ENCODE measurements around the gene EMCN.
"Not testable (repeated sequence)": the region's sequence is repeated elsewhere in the genome, so short reads cannot be mapped to it uniquely, and the experiment has no call there.

The EMCN gene

DNA sequence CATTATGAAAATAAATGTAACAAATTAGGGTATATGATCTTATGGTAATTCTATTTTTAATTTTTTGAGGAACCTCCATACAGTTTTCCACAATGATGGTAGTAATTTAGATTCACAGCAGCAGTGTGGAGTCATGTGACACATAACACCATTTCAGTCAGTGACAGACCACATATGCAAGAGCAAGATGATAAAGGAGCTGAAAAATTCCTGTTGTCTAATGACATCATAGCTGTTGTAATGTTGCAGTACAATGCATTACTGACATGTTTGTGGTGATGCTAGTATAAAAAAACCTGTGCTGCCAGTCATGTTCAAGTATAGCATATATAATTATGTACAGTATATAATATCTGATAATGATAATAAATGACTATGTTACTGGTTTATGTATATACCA lies 28.5 kb downstream of the EMCN start:
- no peak for DNase-seq

DNA sequence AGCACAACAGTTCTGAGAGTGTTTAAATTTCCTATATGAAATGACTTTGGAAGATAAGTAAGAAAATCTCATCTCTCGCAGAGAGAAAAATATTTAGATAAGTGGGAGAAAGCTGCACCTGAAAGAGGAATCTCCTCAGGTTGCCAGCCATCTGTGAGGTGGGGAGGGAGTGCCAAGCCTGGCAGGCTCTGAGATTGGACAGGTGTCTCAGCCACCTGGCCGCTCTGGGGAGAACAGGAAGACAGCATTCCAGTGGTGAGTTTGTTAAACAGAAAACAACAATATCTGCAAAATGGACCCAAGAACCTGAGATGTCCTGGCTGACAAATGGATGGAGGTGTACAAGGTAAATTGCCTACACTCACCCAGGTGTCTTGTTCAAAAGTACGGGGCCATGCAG lies 31.3 kb downstream of the EMCN start:
- DNase-seq = no peak

- no peak for DNase-seq
Measured at GRCh38 chr4:100483796-100484195, 34.0 kb downstream of the EMCN start.

DNA sequence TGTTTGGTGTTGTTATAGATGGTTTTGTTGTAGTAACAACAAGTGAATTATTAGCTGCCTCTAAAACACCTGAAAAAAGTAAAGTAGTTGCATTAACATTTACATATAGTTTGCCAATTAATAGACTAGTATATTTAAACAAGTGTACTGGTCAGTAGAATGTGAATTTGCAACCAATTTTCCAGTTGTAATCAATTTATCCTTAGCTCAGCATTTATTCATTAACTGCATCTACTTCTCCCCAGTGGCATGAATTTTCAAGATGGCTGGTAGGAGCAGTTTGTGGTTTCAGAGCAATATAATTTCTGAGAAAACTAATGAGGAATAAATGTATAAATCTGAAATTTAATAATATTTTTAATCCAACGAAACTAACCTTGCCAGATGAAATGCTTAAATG lies 37.9 kb downstream of the EMCN start:
- no peak for DNase-seq

DNA sequence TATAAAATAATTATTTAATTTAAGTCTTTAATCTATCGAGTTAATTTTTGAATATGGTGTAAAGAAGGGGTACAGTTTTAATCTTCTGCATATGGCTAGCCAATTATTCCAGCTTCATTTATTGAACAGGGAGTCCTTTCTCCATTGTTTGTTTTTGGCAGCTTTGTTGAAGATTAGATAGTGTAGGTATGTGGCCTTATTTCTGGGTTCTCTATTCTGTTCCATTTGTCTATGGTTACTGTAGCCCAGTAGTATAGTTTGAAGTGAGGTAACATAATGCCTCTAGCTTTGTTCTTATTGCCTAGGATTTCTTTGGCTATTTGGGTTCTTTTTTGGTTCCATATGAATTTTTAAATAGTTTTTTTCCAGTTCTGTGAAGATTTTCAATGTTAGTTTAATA lies 48.3 kb downstream of the EMCN start:
- DNase-seq = no peak

GRCh38 chr4:100466501-100466900 lies 51.3 kb downstream of the EMCN start:
- no peak for DNase-seq

- no peak for DNase-seq
Measured at GRCh38 chr4:100461807-100462605, 55.8 kb downstream of the EMCN start.

DNA sequence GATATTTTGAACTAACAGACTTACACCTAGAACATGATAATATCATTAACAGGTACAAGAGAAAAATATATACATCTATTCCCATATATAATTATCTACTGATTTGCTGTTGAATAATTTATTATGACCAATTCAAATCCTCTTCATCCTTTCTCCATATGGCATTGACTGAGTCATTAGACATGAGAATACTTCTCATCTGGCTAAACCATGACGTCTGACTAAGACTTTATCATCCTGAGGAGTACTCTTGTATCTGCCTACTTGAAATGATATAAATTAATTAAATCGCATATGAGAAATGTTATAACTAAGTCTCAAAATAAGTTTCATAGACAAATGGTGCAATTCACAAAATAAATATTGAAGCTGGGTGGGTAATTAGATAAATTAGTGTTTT lies 67.4 kb downstream of the EMCN start:
- DNase-seq = no peak

- no peak for DNase-seq
Measured at GRCh38 chr4:100431416-100431815, 86.4 kb downstream of the EMCN start.

GRCh38 chr4:100430451-100430850 lies 87.4 kb downstream of the EMCN start:
- DNase-seq = no peak

DNA sequence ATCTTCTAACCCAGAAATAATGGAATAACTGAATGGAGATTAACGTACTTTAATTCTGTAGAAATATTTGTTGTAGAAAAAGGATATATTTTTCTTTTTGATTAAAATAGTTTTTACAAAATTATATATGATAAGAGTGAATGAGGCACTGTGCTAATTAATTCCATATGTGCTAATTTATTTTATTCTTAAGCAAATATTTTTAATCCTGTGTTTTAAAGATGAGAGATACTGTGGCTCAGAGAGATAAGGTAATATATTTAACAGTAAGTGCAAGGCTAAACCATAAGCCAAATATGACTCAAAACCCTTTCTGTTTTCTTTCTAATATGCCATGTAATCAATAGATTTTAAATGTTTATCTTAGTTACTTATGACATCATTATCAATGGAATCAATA lies 88.2 kb downstream of the EMCN start:
- DNase-seq = no peak

DNA sequence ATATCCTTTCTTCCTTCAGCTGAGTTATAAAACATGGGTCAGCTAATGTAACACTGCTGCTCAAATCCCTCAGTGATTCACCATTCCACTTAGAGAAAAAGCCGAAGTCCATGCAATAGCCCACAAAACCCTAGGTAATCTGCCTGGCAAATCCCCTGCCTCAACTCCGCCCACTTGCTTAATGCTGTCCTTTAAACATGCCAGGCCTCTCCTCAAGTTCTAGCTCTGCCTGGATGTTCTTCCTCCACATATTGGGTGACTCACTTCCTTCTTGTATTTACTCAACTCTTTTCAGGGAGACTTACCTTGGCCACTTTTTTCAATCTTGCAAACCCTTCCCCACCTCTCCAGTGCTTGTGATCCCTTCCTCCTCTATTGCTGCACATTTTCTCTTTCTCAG lies 89.8 kb downstream of the EMCN start:
- no peak for DNase-seq

GRCh38 chr4:100424376-100424775 lies 93.4 kb downstream of the EMCN start:
- DNase-seq = no peak

- DNase-seq = no peak
Measured at GRCh38 chr4:100422894-100423293, 94.9 kb downstream of the EMCN start.

DNA sequence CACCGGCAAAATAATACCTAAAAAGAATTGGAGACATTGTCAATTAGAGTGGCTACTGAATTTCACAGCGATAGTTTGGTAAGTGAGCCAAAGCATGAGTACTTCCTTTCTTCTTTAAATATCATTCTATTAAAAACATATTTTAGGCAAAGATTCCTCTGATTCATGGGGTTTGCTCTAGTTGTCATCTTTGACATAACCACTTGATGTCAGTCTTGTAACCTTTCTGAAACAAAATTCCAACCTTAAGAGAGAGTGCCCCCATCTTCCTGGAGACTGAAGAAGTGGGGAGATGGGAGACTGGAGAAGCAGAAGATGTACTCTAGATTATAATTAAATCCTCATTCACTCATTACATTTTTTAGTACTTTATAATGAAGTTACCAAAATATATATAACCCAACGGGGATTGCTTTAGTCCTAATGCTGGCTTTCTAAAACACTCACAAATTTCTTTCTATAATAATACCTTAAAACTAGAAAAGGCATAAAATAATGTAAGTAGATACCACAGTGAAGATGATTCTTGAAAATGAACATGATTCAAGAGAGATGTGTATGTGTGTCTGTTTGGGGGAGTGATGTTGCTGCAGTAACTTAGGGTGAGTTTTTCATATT lies 96.4 kb downstream of the EMCN start:
- no peak for DNase-seq

DNA sequence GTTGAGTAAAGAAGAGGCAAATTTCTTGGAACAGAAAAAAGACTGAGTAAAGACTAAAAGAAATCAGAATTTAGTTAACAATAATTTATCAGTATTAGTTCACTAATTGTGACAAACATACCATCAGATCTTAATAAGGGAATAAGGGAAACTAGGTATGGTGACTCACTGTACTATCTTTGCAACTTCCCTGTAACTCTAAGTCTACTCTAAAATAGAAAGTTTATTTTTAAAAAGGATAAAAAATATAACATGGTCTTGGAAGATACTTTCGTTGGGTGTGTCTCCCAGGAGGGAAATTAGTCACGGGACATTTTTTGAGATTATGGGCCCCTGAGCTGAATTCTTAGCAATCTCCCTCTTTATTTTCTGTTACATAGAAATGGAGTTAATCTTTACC lies 97.3 kb downstream of the EMCN start:
- DNase-seq = no peak

- no peak for DNase-seq
Measured at GRCh38 chr4:100417565-100417964, 100.3 kb downstream of the EMCN start.

DNA sequence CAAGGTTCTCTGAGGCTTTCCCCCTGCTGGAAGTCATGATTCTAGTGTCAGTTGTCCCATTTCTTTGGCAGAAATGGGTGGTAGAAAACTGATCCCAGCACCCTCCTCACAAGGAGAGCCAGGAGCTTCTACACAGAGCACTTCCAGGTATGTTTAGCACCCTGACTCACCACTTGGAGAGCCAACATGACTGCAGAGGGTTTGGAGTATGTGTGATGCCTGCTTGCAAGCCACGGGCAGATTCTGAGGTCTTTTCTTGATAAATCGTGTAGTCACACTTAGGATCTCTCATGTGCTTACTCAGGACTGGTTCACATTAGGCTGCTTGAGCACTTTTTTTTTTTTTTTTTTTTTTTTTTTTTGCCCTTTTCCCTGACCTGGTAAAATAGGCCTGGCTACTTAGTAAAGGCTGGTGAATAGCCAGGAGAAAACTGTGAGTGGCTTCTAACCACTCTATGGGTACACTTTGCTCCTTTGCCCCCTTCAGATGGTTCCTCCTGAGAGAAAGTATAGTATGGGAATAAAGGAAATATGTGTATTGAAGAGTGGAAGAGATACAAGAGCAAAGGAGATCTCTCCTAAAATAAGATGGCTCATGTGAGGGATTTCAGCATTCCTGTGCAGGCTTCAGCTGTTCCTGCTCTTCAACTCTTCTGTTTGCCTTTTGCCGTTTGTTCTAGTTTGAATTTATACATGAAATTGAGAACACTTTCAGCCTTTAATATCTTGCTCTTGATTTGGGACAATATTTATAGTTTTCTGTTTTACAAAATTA lies 103.6 kb downstream of the EMCN start:
- DNase-seq = no peak

GRCh38 chr4:100391863-100392262 lies 126.0 kb downstream of the EMCN start:
- no peak for DNase-seq

GRCh38 chr4:100391086-100391485 lies 126.7 kb downstream of the EMCN start:
- no peak for DNase-seq

DNA sequence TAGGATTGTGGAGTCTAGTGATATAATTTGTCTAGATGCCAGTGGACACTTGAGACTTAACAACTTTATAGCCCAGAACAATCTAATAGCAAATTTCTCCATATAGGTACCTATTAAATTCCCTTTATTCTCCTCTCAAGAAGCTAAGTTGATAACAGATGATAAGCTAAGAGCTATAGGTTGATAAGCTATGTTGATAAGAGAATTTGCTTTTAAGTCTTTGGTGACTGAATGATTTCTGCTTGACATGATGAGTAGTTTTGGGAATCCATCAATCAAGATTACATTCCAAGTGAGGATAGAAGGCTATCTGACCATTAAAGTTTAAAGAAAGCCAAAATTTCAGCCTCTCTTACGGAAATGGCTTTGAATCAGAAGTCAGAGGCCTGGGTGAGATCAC lies 131.6 kb downstream of the EMCN start:
- no peak for DNase-seq

DNA sequence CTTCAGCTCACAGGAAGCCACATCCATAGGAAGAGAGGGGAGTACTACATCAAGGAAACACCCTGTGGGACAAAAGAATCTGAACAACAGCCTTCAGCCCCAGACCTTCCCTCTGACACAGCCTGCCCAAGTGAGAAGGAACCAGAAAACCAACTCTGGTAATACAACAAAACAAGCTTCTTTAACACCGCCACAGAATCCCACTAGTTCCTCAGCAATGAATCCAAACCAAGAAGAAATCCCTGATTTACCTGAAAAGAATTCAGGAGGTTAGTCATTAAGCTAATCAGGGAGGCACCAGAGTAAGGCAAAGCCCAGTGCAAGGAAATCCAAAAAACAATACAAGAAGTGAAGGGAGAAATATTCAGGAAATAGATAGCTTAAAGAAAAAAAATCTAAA lies 137.4 kb downstream of the EMCN start:
- DNase-seq = not testable (repeated sequence)

- no peak for DNase-seq
Measured at GRCh38 chr4:100379583-100380105, 138.2 kb downstream of the EMCN start.

GRCh38 chr4:100372432-100372831 lies 145.4 kb downstream of the EMCN start:
- DNase-seq = no peak

Measured in activated naive CD4-positive, alpha-beta T cell treated with anti-CD3 and anti-CD28 coated beads, Interleukin-2, amount 50 U/mL, for 16 hours (primary cell).